22Rv1 (cell line): Measurements from ENCODE around the gene PTMA.

ENCODE experiments used
- H3K27ac ChIP-seq: fragments of 450-650 bp; 2 replicates; pipeline ENCODE4 v1.5.1; 2017
- CTCF ChIP-seq: fragments of 450-650 bp; IDR thresholded peaks from 2 replicates; pipeline ENCODE4 v1.5.1; 2017; ENCODE audit warnings: mild to moderate bottlenecking
- ZFX ChIP-seq: fragments of 450-650 bp; IDR thresholded peaks from 2 replicates; pipeline ENCODE4 v1.6.1; 2017; ENCODE audit warnings: antibody characterized with exemption, borderline replicate concordance

PTMA gene

GRCh38 chr2:231691251-231691772 is 17.0 kb upstream of the PTMA start:
- H3K27ac ChIP-seq: no peak overlapping the region
- TF ChIP-seq ZFX: no peak
- no peak for TF ChIP-seq CTCF

- peak; percentile 16 for TF ChIP-seq CTCF
- no peak for TF ChIP-seq ZFX
- H3K27ac ChIP-seq: no peak overlapping the region
These were observed 15.5 kb upstream of the PTMA start for GRCh38 chr2:231692847-231693246.

GRCh38 chr2:231693956-231694355 is 14.4 kb upstream of the PTMA start:
- no peak overlapping the region for H3K27ac ChIP-seq
- TF ChIP-seq ZFX (no peak), CTCF (no peak)

DNA sequence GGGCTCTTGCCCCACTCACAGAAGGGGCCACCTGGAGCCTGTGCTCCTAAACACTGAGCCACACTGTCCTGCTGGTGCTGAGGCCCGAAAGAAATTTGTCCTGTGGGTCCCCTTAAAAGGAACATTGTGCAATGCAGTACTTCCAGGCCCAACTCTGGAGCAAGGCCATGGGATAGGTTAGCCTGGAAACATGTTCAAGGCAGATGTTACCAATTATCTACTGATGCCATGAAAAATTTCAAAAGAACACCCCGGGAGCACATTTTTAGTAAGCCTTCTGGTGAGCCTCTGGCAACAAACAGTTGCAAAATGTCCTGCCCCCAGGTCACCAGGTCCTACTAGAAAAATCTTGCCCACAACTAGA is 12.3 kb upstream of the PTMA start:
- no peak for TF ChIP-seq ZFX
- no peak for TF ChIP-seq CTCF
- H3K27ac ChIP-seq: no peak overlapping the region

GRCh38 chr2:231699006-231699405 is 9.3 kb upstream of the PTMA start:
- TF ChIP-seq CTCF: no peak
- no peak for TF ChIP-seq ZFX
- H3K27ac ChIP-seq: no peak overlapping the region

- H3K27ac ChIP-seq: no peak overlapping the region
- TF ChIP-seq ZFX: no peak
- TF ChIP-seq CTCF: no peak
These were observed 6.6 kb upstream of the PTMA start for GRCh38 chr2:231701456-231702373.

DNA sequence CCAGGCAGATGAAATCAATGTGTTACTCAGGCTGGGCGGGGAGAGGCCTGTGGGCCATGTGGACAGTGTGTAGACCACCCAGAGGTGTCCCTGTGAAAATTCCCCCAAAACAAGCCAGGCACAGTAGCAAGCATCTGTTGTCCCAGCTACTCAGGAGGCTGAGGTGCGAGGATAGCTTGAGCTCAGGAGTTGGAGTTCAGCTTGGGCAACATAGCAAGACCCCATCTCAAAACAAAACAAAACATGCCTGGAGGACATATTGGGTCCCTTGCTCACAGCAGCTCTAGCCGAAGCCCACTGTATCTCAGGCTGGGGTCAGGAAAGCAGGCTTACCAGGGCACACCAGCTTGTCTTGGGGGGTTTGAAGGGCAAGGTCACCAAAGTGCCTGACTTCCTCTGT is 4.3 kb upstream of the PTMA start:
- TF ChIP-seq CTCF (no peak), ZFX (no peak)
- H3K27ac ChIP-seq: no peak overlapping the region
